GM12878 (cell line): ENCODE data around the gene AEN. TPM values are rescaled to one million over a fixed set of nuclear protein-coding genes. Genes with fewer than 3 reads are reported as not detected.

Experiments used
- ATAC-seq: fragments of 200-7000 bp; cut with Tn5 transposase; 3 replicates; pipeline ENCODE4 v1.9.1; 2020; ENCODE audit warnings: mild to moderate bottlenecking, moderate library complexity
- BruUV-seq: library from RNA; stranded (reverse); fragments of 400-500 nt; replicated peaks from 2 replicates; lab custom pipeline; 2021; lab: Mats Ljungman, UMichigan
- CTCF ChIA-PET: fragments of 300-600 bp; sonication (Branson Sonifier 250); formaldehyde crosslinking; extraction: SDS; loops from one replicate; lab custom pipeline; 2021; ENCODE audit warnings: inconsistent platforms; lab: Yijun Ruan, JAX
- POLR2A ChIA-PET: fragments of 350-600 bp; formaldehyde crosslinking; extraction: SDS; loops from one replicate; lab custom pipeline; 2021; ENCODE audit warnings: inconsistent platforms; lab: Charles Lee
- RAD21 ChIA-PET: fragments of 300-600 bp; sonication (Branson Sonifier 250); formaldehyde crosslinking; loops from one replicate; lab custom pipeline; 2023; ENCODE audit warnings: antibody characterized with exemption; ENCODE audit not compliant: unreplicated experiment; lab: Charles Lee
- SMC1A ChIA-PET: fragments of 300-600 bp; sonication (Branson Sonifier 250); formaldehyde crosslinking; loops from one replicate; lab custom pipeline; 2023; ENCODE audit not compliant: unreplicated experiment, uncharacterized antibody; lab: Charles Lee
- DNase-seq: peaks from one replicate; pipeline ENCODE4 v3.0.0-alpha.2; 2011; ENCODE audit warnings: low read depth, low spot score
- FAIRE-seq: peaks from 3 replicates; lab custom pipeline; 2011; peaks lifted over from hg19 to GRCh38; lab: Jason Lieb, UNC
- H2AFZ ChIP-seq: 2 replicates; pipeline ENCODE4 v1.6.0; 2011; ENCODE audit warnings: low read depth, low read length, control low read depth; ENCODE audit not compliant: control insufficient read depth
- H3K27ac ChIP-seq: 2 replicates; pipeline ENCODE4 v1.5.1; 2011; ENCODE audit warnings: control low read depth; ENCODE audit not compliant: control insufficient read depth, insufficient read depth
- H3K27me3 ChIP-seq, 2 experiments: replicated peaks in 1 of 2; 2 replicates each; pipeline versions ENCODE4 v1.6.0 to v1.6.1; 2011; ENCODE audit warnings: low read length in 1 of 2; ENCODE audit not compliant: control insufficient read depth in 2 of 2, insufficient read depth in 2 of 2
- H3K36me3 ChIP-seq, 2 experiments: 2 replicates each; pipeline ENCODE4 v1.5.1; 2011; ENCODE audit warnings: low read length in 1 of 2; ENCODE audit not compliant: control insufficient read depth in 2 of 2, insufficient read depth in 2 of 2
- H3K4me1 ChIP-seq: 2 replicates; pipeline ENCODE4 v1.6.1; 2011; ENCODE audit warnings: mild to moderate bottlenecking, low read length, moderate library complexity, mixed read lengths; ENCODE audit not compliant: control insufficient read depth, insufficient read depth
- H3K4me2 ChIP-seq: 2 replicates; pipeline ENCODE4 v1.6.0; 2011; ENCODE audit warnings: control low read depth; ENCODE audit not compliant: control insufficient read depth, insufficient read depth
- H3K4me3 ChIP-seq: fragments of 200-600 bp; sonication (generic); 2 replicates; pipeline ENCODE4 v1.5.1; 2016
- H3K79me2 ChIP-seq: 2 replicates; pipeline ENCODE4 v1.6.0; 2011; ENCODE audit warnings: low read length; ENCODE audit not compliant: control insufficient read depth, insufficient read depth
- H3K9ac ChIP-seq: 2 replicates; pipeline ENCODE4 v1.8.0; 2011; ENCODE audit warnings: low read length, control low read depth, mixed read lengths; ENCODE audit not compliant: control insufficient read depth, insufficient read depth
- H3K9me3 ChIP-seq: replicated peaks from 3 replicates; pipeline ENCODE4 v1.5.1; 2011; ENCODE audit warnings: mild to moderate bottlenecking, low read length; ENCODE audit not compliant: control insufficient read depth, insufficient read depth
- H4K20me1 ChIP-seq: 2 replicates; pipeline ENCODE4 v1.6.0; 2011; ENCODE audit not compliant: control insufficient read depth, insufficient read depth
- BHLHE40 ChIP-seq, 2 experiments: fragments of 450-650 bp in 1 of 2; IDR thresholded peaks; 2 replicates each; pipeline ENCODE4 v1.6.1; 2011 to 2017; ENCODE audit warnings: low read depth in 2 of 2, borderline replicate concordance in 1 of 2, improper control_type of control experiment in 1 of 2, low read length in 1 of 2, mild to moderate bottlenecking in 1 of 2
- CBFB ChIP-seq: IDR thresholded peaks from 2 replicates; pipeline ENCODE4 v1.6.1; 2016; ENCODE audit warnings: antibody characterized with exemption, low read depth
- CBX5 ChIP-seq: sonication (generic); IDR thresholded peaks from 2 replicates; pipeline ENCODE4 v1.6.1; 2016; ENCODE audit warnings: low read depth, moderate library complexity, mild to moderate bottlenecking, inconsistent platforms
- FOXM1 ChIP-seq: IDR thresholded peaks from 2 replicates; pipeline ENCODE4 v1.6.1; 2012; ENCODE audit warnings: low read depth, mild to moderate bottlenecking, inconsistent platforms, low read length, moderate library complexity
- KDM1A ChIP-seq: fragments of 200-600 bp; sonication (generic); IDR thresholded peaks from 2 replicates; pipeline ENCODE4 v1.6.1; 2016; ENCODE audit warnings: borderline replicate concordance
- LARP7 ChIP-seq: fragments of 450-650 bp; IDR thresholded peaks from 2 replicates; pipeline ENCODE4 v1.6.1; 2017; ENCODE audit warnings: mild to moderate bottlenecking
- USF1 ChIP-seq: IDR thresholded peaks from 2 replicates; pipeline ENCODE4 v1.6.1; 2011; ENCODE audit warnings: borderline replicate concordance, low read depth, mild to moderate bottlenecking, moderate library complexity, mixed read lengths, low read length; ENCODE audit not compliant: insufficient read depth; ENCODE audit errors: extremely low read length
- ZBTB33 ChIP-seq: fragments of 450-650 bp; IDR thresholded peaks from 2 replicates; pipeline ENCODE4 v1.6.1; 2017; ENCODE audit warnings: mild to moderate bottlenecking
- ZNF384 ChIP-seq: IDR thresholded peaks from 2 replicates; pipeline ENCODE4 v1.6.1; 2012; ENCODE audit warnings: low read depth, mild to moderate bottlenecking, low read length, improper control_type of control experiment, borderline replicate concordance
- WGBS: methylation state at CpG from one replicate; pipeline ENCODE4 v1.1.6; 2016; ENCODE audit warnings: low lambda C conversion rate; ENCODE audit not compliant: insufficient replicate concordance, insufficient coverage; ENCODE audit errors: missing lambda C conversion rate; 5-methylcytosine and 5-hydroxymethylcytosine counted together
- in situ Hi-C: fragments of 300-500 bp; cut with MboI; formaldehyde crosslinking; loops from 9 replicates; pipeline ENCODE4 v1.14.3; 2018; ENCODE audit warnings: mixed read lengths
- intact Hi-C: fragments of 100-400 bp; cut with micrococcal nuclease; formaldehyde crosslinking; loops from one replicate; pipeline ENCODE4 v1.14.2; 2022; ENCODE audit not compliant: unreplicated experiment
- polyA plus RNA-seq, 11 experiments: library from polyadenylated mRNA; depleted of rRNA in 4 of 11; unstranded in 6 of 11; stranded (reverse) in 5 of 11; fragments of >200 nt; fragmentation: Nextera tagmentation in 4 of 11; fragmentation: Illumina TruSeq in 1 of 11; extraction: Ambion mirVana in 4 of 11; extraction: Trizol in 1 of 11; gene quantifications; 1 replicate in 1 of 11; 2 replicates in 10 of 11; pipeline versions ENCODE4 v1.2.1 to v1.2.3, GENCODE V29; 2011 to 2016; ENCODE audit warnings: inconsistent platforms in 2 of 11, missing spikeins in 2 of 11, low read depth in 1 of 11
- total RNA-seq, 4 experiments: library from RNA; depleted of rRNA in 3 of 4; stranded (reverse); fragments of >200 nt in 3 of 4; fragmentation: Illumina TruSeq in 1 of 4; extraction: Trizol in 1 of 4; gene quantifications; 2 replicates each; pipeline versions ENCODE4 v1.2.1 to v1.2.3, GENCODE V29; 2013 to 2021

The AEN gene
- total and polyA plus RNA-seq, 10 of the 15 experiments (the other 5 are each of a cell fraction or from before 2014, with no cell fraction given), result 11.7 to 81.2 (median 53.7) TPM

GRCh38 chr15:88664151-88664778 lies 43.1 kb downstream of the AEN start (continued):
- TF ChIP-seq USF1, result no peak
- no peak for TF ChIP-seq LARP7

- Histone ChIP-seq H4K20me1 (no peaks in the 10 kb centered on the region), H3K27me3 (no peaks in the 10 kb centered on the region; a peak in 1 of 4 replicates), H3K4me3 (no peak overlapping the region), H3K79me2 (no peaks in the 10 kb centered on the region), H3K4me1 (no peaks in the 10 kb centered on the region), H3K27ac (no peak overlapping the region), H2AFZ (no peak overlapping the region), H3K9me3 (no peaks in the 10 kb centered on the region), H3K36me3 (no peaks in the 10 kb centered on the region), H3K4me2 (no peak overlapping the region), H3K9ac (no peak overlapping the region)
- no peak for DNase-seq
- no peak for ATAC-seq
- 28% methylated on average over 4 of the region's 4 CpGs for WGBS
- BruUV-seq, result no TSS peak
- in situ Hi-C loops (no loop called here), intact Hi-C loops (no loop called here)
- RAD21 ChIA-PET, result no interaction called here
- SMC1A ChIA-PET, result interaction anchor here (1.0 to 1.6 kb wide), 2 partner anchors 10 to 22 kb away, joined by 3 to 7 read pairs; no protein-coding TSS in a partner anchor
- no peak for FAIRE-seq
- CTCF ChIA-PET, result interaction anchor here (1.1 kb wide), 1 partner anchor 50 kb away, joined by 3 read pairs; no protein-coding TSS in a partner anchor
- TF ChIP-seq KDM1A (no peak), CBX5 (no peak), ZNF384 (no peak), BHLHE40 (IDR thresholded peaks at IDR 0.05; ENCODE audit: borderline replicate concordance in 1 of 2, low read depth in 2 of 2, low read length in 1 of 2) (no peak), FOXM1 (no peak), ZBTB33 (no peak), CBFB (no peak)
- POLR2A ChIA-PET, result no interaction called here
Measured at GRCh38 chr15:88674661-88675060, 53.5 kb downstream of the AEN start.
